GM23248 (cell line): ENCODE data around the gene HIP1.

Source experiments
- EZH2 ChIP-seq: fragments of 200-600 bp; sonication (generic); IDR thresholded peaks from 2 replicates; pipeline ENCODE4 v1.6.1; 2018; ENCODE audit warnings: antibody characterized with exemption, mild to moderate bottlenecking; ENCODE audit not compliant: insufficient read depth, poor library complexity, severe bottlenecking
- EZH2phosphoT487 ChIP-seq: fragments of 200-600 bp; sonication (generic); IDR thresholded peaks from 2 replicates; pipeline ENCODE4 v1.6.1; 2018; ENCODE audit warnings: antibody characterized with exemption, moderate library complexity, mild to moderate bottlenecking, low read depth; ENCODE audit not compliant: insufficient read depth

DNA sequence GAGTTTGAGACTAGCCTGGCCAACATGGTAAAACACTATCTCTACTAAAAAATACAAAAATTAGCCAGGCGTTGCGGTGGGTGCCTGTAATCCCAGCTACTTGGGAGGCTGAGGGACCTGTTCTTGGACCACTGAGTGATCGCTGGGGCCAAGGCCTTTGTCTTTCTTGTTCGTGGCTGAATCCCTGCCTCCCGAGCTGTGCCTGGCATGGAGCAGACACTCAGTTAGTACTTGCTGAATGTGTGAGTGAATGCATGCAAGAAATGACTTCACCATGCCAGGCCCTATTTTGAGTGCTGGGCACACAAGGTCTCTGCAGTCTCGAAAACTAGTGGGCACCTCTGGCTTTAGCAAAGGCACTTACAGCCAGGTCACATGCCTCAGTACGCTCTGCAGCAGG, 85.1 kb downstream of the HIP1 start:
- TF ChIP-seq EZH2phosphoT487 (no peak), EZH2 (no peak)
